Activated naive CD8-positive, alpha-beta T cell treated with anti-CD3 and anti-CD28 coated beads, Interleukin-2, amount 10 ng/mL, durations not matched to agents 7 days and 5 days (primary cell): ENCODE measurements around the gene NLRC3. TPM values are rescaled to one million over a fixed set of nuclear protein-coding genes. Genes with fewer than 3 reads are reported as not detected.

Experiments used
- ATAC-seq: fragments of 150-1000 bp; cut with Tn5 transposase; one replicate; pipeline ENCODE4 v1.10.0; 2021; ENCODE audit warnings: low read depth, moderate library complexity
- POLR2A ChIA-PET: fragments of 350-600 bp; sonication (Branson Sonifier 250); formaldehyde crosslinking; loops from one replicate; lab custom pipeline; 2021; ENCODE audit warnings: antibody characterized with exemption; lab: Charles Lee
- DNase-seq: peaks from one replicate; pipeline ENCODE4 v3.0.0; 2021
- H3K27ac Mint-ChIP-seq: one replicate; pipeline ENCODE4 v1.8.0; 2022; ENCODE audit warnings: mild to moderate bottlenecking, mixed read lengths
- H3K27me3 Mint-ChIP-seq: one replicate; pipeline ENCODE4 v1.8.0; 2022; ENCODE audit warnings: mild to moderate bottlenecking, moderate library complexity, mixed read lengths
- H3K36me3 Mint-ChIP-seq: one replicate; pipeline ENCODE4 v1.8.0; 2021; ENCODE audit warnings: mild to moderate bottlenecking, mixed read lengths
- H3K4me1 Mint-ChIP-seq: one replicate; pipeline ENCODE4 v1.8.0; 2021; ENCODE audit warnings: mixed read lengths
- H3K4me3 Mint-ChIP-seq: one replicate; pipeline ENCODE4 v1.8.0; 2022; ENCODE audit warnings: mild to moderate bottlenecking, moderate library complexity, mixed read lengths
- H3K9me3 Mint-ChIP-seq: one replicate; pipeline ENCODE4 v1.8.0; 2021; ENCODE audit warnings: mixed read lengths
- total RNA-seq, 2 experiments: library from RNA; stranded (reverse); gene quantifications; one replicate each; pipeline ENCODE4 v1.2.3, GENCODE V29; 2021

The NLRC3 gene
- total RNA-seq, 2 experiments from 2014 or later, result 95.9 to 97.4 TPM

GRCh38 chr16:3594316-3595109 is 17.3 kb upstream of the NLRC3 start:
- no peak for DNase-seq
- POLR2A ChIA-PET, result no interaction called here
- no peaks in the 10 kb centered on the region for H3K27me3 Mint-ChIP-seq
- ATAC-seq, result no peak
- no peak overlapping the region for H3K4me3 Mint-ChIP-seq
- H3K27ac Mint-ChIP-seq, result no peak overlapping the region
- no peaks in the 10 kb centered on the region for H3K9me3 Mint-ChIP-seq
- peaks cover 14% of the 10 kb centered on the region for H3K36me3 Mint-ChIP-seq
- peaks cover 8% of the 10 kb centered on the region for H3K4me1 Mint-ChIP-seq

- Mint-ChIP-seq H3K27ac (no peak overlapping the region), H3K27me3 (no peaks in the 10 kb centered on the region), H3K4me1 (peaks cover 8% of the 10 kb centered on the region), H3K4me3 (no peak overlapping the region), H3K36me3 (peaks cover 11% of the 10 kb centered on the region), H3K9me3 (no peaks in the 10 kb centered on the region)
- ATAC-seq, result no peak
- DNase-seq, result no peak
- POLR2A ChIA-PET, result interaction anchor here (0.5 kb wide), 2 partner anchors 12 to 1037 kb away, joined by 3 read pairs; no protein-coding TSS in a partner anchor
These were observed 15.4 kb upstream of the NLRC3 start for GRCh38 chr16:3592559-3592958.

- Mint-ChIP-seq H3K27ac (no peak overlapping the region), H3K9me3 (no peaks in the 10 kb centered on the region), H3K4me3 (no peak overlapping the region), H3K4me1 (peaks cover 8% of the 10 kb centered on the region), H3K36me3 (peaks cover 11% of the 10 kb centered on the region), H3K27me3 (no peaks in the 10 kb centered on the region)
- ATAC-seq, result no peak
- no peak for DNase-seq
- POLR2A ChIA-PET, result no interaction called here
These were observed 14.8 kb upstream of the NLRC3 start for GRCh38 chr16:3591991-3592390.

GRCh38 chr16:3591436-3591803 is 14.2 kb upstream of the NLRC3 start:
- Mint-ChIP-seq H3K27ac (peak overlapping the region; percentile 48), H3K4me3 (no peak overlapping the region), H3K9me3 (no peaks in the 10 kb centered on the region), H3K36me3 (peaks cover 11% of the 10 kb centered on the region), H3K4me1 (peaks cover 8% of the 10 kb centered on the region), H3K27me3 (no peaks in the 10 kb centered on the region)
- no peak for ATAC-seq
- POLR2A ChIA-PET, result no interaction called here
- no peak for DNase-seq

GRCh38 chr16:3590736-3591435 is 13.7 kb upstream of the NLRC3 start:
- POLR2A ChIA-PET, result no interaction called here
- no peaks in the 10 kb centered on the region for H3K9me3 Mint-ChIP-seq
- peaks cover 14% of the 10 kb centered on the region for H3K36me3 Mint-ChIP-seq
- ATAC-seq (no peak), DNase-seq (no peak)
- H3K27me3 Mint-ChIP-seq, result no peaks in the 10 kb centered on the region
- H3K27ac Mint-ChIP-seq, result peak overlapping the region; percentile 48
- H3K4me3 Mint-ChIP-seq, result no peak overlapping the region
- H3K4me1 Mint-ChIP-seq, result peaks cover 10% of the 10 kb centered on the region

- DNase-seq (no peak), ATAC-seq (no peak)
- no peaks in the 10 kb centered on the region for H3K9me3 Mint-ChIP-seq
- no peak overlapping the region for H3K4me3 Mint-ChIP-seq
- H3K36me3 Mint-ChIP-seq, result peaks cover 16% of the 10 kb centered on the region
- H3K27me3 Mint-ChIP-seq, result no peaks in the 10 kb centered on the region
- peaks cover 10% of the 10 kb centered on the region for H3K4me1 Mint-ChIP-seq
- no peak overlapping the region for H3K27ac Mint-ChIP-seq
- POLR2A ChIA-PET, result no interaction called here
These were observed 12.9 kb upstream of the NLRC3 start for GRCh38 chr16:3589991-3590701.

GRCh38 chr16:3589441-3589921 is 12.3 kb upstream of the NLRC3 start:
- POLR2A ChIA-PET, result no interaction called here
- no peaks in the 10 kb centered on the region for H3K27me3 Mint-ChIP-seq
- no peak overlapping the region for H3K27ac Mint-ChIP-seq
- H3K9me3 Mint-ChIP-seq, result no peaks in the 10 kb centered on the region
- H3K4me1 Mint-ChIP-seq, result peaks cover 10% of the 10 kb centered on the region
- ATAC-seq, result no peak
- H3K4me3 Mint-ChIP-seq, result no peak overlapping the region
- DNase-seq, result no peak
- H3K36me3 Mint-ChIP-seq, result peaks cover 16% of the 10 kb centered on the region

GRCh38 chr16:3589001-3589400 is 11.8 kb upstream of the NLRC3 start:
- POLR2A ChIA-PET, result no interaction called here
- Mint-ChIP-seq H3K36me3 (peaks cover 14% of the 10 kb centered on the region), H3K4me1 (peaks cover 10% of the 10 kb centered on the region), H3K27me3 (no peaks in the 10 kb centered on the region), H3K4me3 (no peak overlapping the region), H3K27ac (no peak overlapping the region), H3K9me3 (no peaks in the 10 kb centered on the region)
- ATAC-seq (no peak), DNase-seq (no peak)

GRCh38 chr16:3587547-3588110 is 10.4 kb upstream of the NLRC3 start:
- peaks cover 10% of the 10 kb centered on the region for H3K4me1 Mint-ChIP-seq
- ATAC-seq, result no peak
- no peak overlapping the region for H3K27ac Mint-ChIP-seq
- no peak for DNase-seq
- no peak overlapping the region for H3K4me3 Mint-ChIP-seq
- POLR2A ChIA-PET, result no interaction called here
- H3K27me3 Mint-ChIP-seq, result no peaks in the 10 kb centered on the region
- peaks cover 18% of the 10 kb centered on the region for H3K36me3 Mint-ChIP-seq
- H3K9me3 Mint-ChIP-seq, result no peaks in the 10 kb centered on the region

- Mint-ChIP-seq H3K4me3 (no peak overlapping the region), H3K9me3 (no peaks in the 10 kb centered on the region), H3K27ac (no peak overlapping the region), H3K4me1 (peaks cover 11% of the 10 kb centered on the region), H3K36me3 (peaks cover 12% of the 10 kb centered on the region), H3K27me3 (no peaks in the 10 kb centered on the region)
- no peak for ATAC-seq
- DNase-seq, result no peak
- POLR2A ChIA-PET, result no interaction called here
These were observed 7.2 kb upstream of the NLRC3 start for GRCh38 chr16:3584412-3584811.

GRCh38 chr16:3583303-3584038 is 6.3 kb upstream of the NLRC3 start:
- POLR2A ChIA-PET, result no interaction called here
- peaks cover 12% of the 10 kb centered on the region for H3K36me3 Mint-ChIP-seq
- peak overlapping the region; percentile 42 for H3K27ac Mint-ChIP-seq

GRCh38 chr16:3582276-3583165 is 5.3 kb upstream of the NLRC3 start:
- peaks cover 21% of the 10 kb centered on the region for H3K4me1 Mint-ChIP-seq
- DNase-seq, result no peak
- POLR2A ChIA-PET, result no interaction called here

More at GRCh38 chr16:3583303-3584038, 6.3 kb upstream of the NLRC3 start:
- no peak overlapping the region for H3K4me3 Mint-ChIP-seq
- DNase-seq (no peak), ATAC-seq (no peak)
- H3K9me3 Mint-ChIP-seq, result no peaks in the 10 kb centered on the region
- H3K27me3 Mint-ChIP-seq, result no peaks in the 10 kb centered on the region
- peaks cover 15% of the 10 kb centered on the region for H3K4me1 Mint-ChIP-seq

More at GRCh38 chr16:3582276-3583165, 5.3 kb upstream of the NLRC3 start:
- no peaks in the 10 kb centered on the region for H3K27me3 Mint-ChIP-seq
- no peak overlapping the region for H3K27ac Mint-ChIP-seq
- no peak for ATAC-seq
- peaks cover 12% of the 10 kb centered on the region for H3K36me3 Mint-ChIP-seq
- H3K4me3 Mint-ChIP-seq, result no peak overlapping the region
- H3K9me3 Mint-ChIP-seq, result no peaks in the 10 kb centered on the region
